Suprapubic skin (tissue), 4 donors: ENCODE data around the gene ST3GAL3. TPM values are rescaled to one million over a fixed set of nuclear protein-coding genes. Genes with fewer than 3 reads are reported as not detected.

ENCODE experiments used
- DNase-seq, 2 donors: peaks; one replicate each; pipeline ENCODE4 v3.0.0-alpha.2; 2019; ENCODE audit warnings: low spot score in 2 of 2
- H3K27ac ChIP-seq: fragments of 200-600 bp; sonication (generic); one replicate; pipeline ENCODE4 v1.5.1; 2019
- H3K27me3 ChIP-seq: fragments of 200-600 bp; sonication (generic); one replicate; pipeline ENCODE4 v1.5.1; 2019
- H3K36me3 ChIP-seq: fragments of 200-600 bp; sonication (generic); one replicate; pipeline ENCODE4 v1.5.1; 2019
- H3K4me1 ChIP-seq: fragments of 200-600 bp; sonication (generic); one replicate; pipeline ENCODE4 v1.5.1; 2019
- H3K4me3 ChIP-seq: fragments of 200-600 bp; sonication (generic); one replicate; pipeline ENCODE4 v1.5.1; 2019; ENCODE audit warnings: mild to moderate bottlenecking
- H3K9me3 ChIP-seq: fragments of 200-600 bp; sonication (generic); one replicate; pipeline ENCODE4 v1.5.1; 2019
- EP300 ChIP-seq: sonication (generic); formaldehyde crosslinking; IDR thresholded peaks from one replicate; pipeline ENCODE4 v1.6.1; 2017; ENCODE audit warnings: antibody characterized with exemption
- POLR2A ChIP-seq, 2 donors: fragments of 450-650 bp; IDR thresholded peaks; one replicate each; pipeline ENCODE4 v1.6.1; 2017; ENCODE audit warnings: antibody characterized with exemption in 2 of 2, mild to moderate bottlenecking in 2 of 2, moderate library complexity in 2 of 2
- POLR2AphosphoS5 ChIP-seq, 3 donors: sonication (generic); formaldehyde crosslinking; IDR thresholded peaks; one replicate each; pipeline ENCODE4 v1.6.1; 2017; ENCODE audit warnings: antibody characterized with exemption in 3 of 3
- WGBS: methylation state at CpG from one replicate; pipeline ENCODE4 v1.1.5; 2018; 5-methylcytosine and 5-hydroxymethylcytosine counted together
- total RNA-seq, 4 donors: library from RNA; depleted of rRNA; stranded (reverse); fragments of >200 nt; gene quantifications; one replicate each; pipeline ENCODE4 v1.1.0, GENCODE V29; 2016
- TF ChIP-seq, protein P1 (sequence below), 2 donors: fragments of 200-600 bp in 1 of 2; fragments of 450-650 bp in 1 of 2; sonication (generic) in 1 of 2; IDR thresholded peaks; one replicate each; pipeline ENCODE4 v1.5.1; 2016 to 2019; ENCODE audit warnings: antibody characterized with exemption in 2 of 2, mild to moderate bottlenecking in 1 of 2, moderate library complexity in 1 of 2

The ST3GAL3 gene
- total RNA-seq, 4 donors from 2014 or later: 6.3 to 21.0 (median 9.9) TPM

DNA sequence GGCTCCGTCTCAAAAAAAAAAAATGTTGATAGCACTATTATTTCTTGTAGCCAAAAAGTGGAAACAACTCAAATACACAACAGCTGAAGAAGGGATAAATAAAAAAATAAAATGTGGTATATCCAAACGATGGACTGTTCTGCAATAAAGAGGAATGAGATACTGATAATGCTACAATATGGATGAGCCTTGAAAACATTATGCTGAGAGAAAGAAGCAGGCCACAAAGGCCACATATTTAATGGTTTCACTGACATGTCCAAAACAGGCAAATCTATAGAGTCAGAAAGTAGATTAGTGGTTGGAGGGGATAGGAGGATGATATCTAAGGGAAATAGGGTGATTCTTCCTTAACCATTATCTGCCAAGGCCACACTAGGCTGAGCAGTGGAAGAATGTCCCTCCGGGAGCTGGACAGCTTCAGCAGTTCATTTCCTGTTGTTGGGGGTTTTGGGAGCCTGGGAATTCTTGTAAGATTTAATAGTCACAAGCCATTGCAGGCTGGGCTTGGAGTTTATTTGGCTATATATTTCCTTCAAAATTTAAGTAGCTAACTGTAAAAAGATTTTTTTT is 53.5 kb downstream of the ST3GAL3 start:
- WGBS: 76% methylated on average over 3 of the region's 3 CpGs
- Histone ChIP-seq H3K27ac (no peak overlapping the region), H3K4me3 (no peak overlapping the region), H3K36me3 (no peaks in the 10 kb centered on the region), H3K27me3 (no peaks in the 10 kb centered on the region), H3K9me3 (no peaks in the 10 kb centered on the region), H3K4me1 (peaks cover 4% of the 10 kb centered on the region)
- TF ChIP-seq POLR2AphosphoS5 (IDR thresholded peaks at IDR 0.05): no peak
- no peak for TF ChIP-seq POLR2A (IDR thresholded peaks at IDR 0.05)
- TF ChIP-seq EP300: no peak
- TF ChIP-seq, protein P1, sequence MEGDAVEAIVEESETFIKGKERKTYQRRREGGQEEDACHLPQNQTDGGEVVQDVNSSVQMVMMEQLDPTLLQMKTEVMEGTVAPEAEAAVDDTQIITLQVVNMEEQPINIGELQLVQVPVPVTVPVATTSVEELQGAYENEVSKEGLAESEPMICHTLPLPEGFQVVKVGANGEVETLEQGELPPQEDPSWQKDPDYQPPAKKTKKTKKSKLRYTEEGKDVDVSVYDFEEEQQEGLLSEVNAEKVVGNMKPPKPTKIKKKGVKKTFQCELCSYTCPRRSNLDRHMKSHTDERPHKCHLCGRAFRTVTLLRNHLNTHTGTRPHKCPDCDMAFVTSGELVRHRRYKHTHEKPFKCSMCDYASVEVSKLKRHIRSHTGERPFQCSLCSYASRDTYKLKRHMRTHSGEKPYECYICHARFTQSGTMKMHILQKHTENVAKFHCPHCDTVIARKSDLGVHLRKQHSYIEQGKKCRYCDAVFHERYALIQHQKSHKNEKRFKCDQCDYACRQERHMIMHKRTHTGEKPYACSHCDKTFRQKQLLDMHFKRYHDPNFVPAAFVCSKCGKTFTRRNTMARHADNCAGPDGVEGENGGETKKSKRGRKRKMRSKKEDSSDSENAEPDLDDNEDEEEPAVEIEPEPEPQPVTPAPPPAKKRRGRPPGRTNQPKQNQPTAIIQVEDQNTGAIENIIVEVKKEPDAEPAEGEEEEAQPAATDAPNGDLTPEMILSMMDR (IDR thresholded peaks at IDR 0.05): no peak
- DNase-seq: no peak

DNA sequence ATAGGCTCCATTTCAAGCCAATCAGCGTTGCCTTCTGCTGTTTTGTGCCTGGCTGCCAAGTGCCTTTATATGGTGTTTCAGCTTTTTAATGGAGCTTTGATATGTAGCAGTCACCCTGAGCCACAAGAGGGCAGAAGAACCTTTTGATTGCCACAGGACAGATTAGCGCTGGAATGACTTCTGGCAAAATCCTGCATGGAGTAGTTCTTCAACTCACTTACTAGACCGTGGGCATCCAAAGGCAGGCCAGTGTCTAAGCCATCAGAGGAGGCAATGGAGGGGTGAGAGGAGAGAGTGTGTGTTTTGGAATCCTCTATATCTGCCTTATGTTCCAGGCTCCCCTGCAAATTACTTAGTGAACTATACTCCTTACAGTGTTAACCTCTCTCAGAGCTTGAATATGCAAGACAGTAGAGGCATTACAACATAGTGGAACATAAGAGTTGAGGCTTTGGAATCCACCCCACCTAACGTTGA is 56.2 kb downstream of the ST3GAL3 start:
- 0% methylated on average over 4 of the region's 4 CpGs for WGBS
- H3K4me1 ChIP-seq: peaks cover 10% of the 10 kb centered on the region
- no peak overlapping the region for H3K4me3 ChIP-seq
- no peaks in the 10 kb centered on the region for H3K27me3 ChIP-seq
- peak in 1 of 2 donors; percentile 75 for DNase-seq
- TF ChIP-seq POLR2A (IDR thresholded peaks at IDR 0.05) (no peak), EP300 (no peak), POLR2AphosphoS5 (IDR thresholded peaks at IDR 0.05) (peak in 1 of 3 donors; percentile 17)
- TF ChIP-seq, protein P1 (IDR thresholded peaks at IDR 0.05): peak; percentile 79 to 92
- H3K27ac ChIP-seq: no peak overlapping the region
- no peaks in the 10 kb centered on the region for H3K9me3 ChIP-seq
- no peaks in the 10 kb centered on the region for H3K36me3 ChIP-seq

DNA sequence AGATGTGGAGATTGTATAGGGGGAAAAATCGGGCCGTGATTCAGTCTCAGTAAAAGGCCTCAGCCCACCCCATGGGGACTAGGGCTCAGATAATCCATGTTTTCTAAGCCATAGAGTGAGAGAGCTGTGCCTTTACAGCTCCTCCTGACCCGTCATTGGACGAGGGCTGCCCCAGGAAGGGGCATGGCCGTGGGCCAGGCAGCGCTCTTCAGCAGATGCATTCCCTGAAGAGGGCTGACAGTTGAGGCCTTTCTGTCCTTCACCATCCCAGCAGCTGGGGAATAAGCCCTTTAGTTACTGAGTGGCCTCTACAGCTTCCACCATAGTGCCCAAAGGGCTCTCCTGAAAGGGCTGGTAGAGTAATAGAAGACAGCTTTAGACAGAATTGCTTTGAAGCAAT is 57.2 kb downstream of the ST3GAL3 start:
- Histone ChIP-seq H3K27me3 (no peaks in the 10 kb centered on the region), H3K36me3 (no peaks in the 10 kb centered on the region), H3K27ac (no peak overlapping the region), H3K4me3 (no peak overlapping the region), H3K9me3 (no peaks in the 10 kb centered on the region), H3K4me1 (peaks cover 11% of the 10 kb centered on the region)
- TF ChIP-seq EP300 (no peak), POLR2AphosphoS5 (IDR thresholded peaks at IDR 0.05) (no peak), POLR2A (IDR thresholded peaks at IDR 0.05) (no peak)
- TF ChIP-seq, protein P1 (IDR thresholded peaks at IDR 0.05): no peak
- no peak for DNase-seq
- 94% methylated on average over 6 of the region's 6 CpGs for WGBS

DNA sequence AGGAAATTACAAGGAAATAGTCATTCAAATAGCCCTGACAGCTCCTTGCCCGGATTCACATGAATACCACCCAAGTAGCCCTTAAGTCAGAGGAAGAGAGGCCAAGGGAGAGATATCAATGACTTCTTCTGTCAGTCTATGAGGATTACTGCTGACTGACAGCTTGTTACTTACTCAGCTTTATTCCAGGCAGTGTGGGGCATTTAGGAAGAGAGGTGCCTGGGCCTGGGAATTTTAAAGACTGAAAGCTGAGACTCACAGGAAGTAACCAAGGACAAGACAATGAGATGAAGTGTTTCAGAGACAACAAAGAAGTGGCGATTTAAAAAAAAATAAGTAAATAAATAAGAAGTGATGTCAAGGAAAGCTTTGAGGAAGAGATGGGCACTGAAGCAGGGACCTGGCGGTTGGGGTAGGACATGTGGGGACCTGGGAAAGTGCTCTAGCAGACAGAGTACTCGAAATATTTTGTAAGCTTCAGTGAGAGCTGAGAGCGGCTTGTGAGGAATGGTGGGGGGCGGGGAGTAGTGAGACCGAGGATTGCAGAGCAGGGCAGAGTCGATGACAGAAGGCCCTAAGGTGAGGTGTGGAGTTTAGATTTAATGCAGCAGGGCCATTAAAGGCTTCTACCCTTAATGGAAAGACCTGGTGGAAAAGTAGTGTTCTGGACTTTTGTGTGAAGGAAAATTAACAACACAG is 58.9 kb downstream of the ST3GAL3 start:
- Histone ChIP-seq H3K27ac (no peak overlapping the region), H3K27me3 (no peaks in the 10 kb centered on the region), H3K4me1 (peaks cover 11% of the 10 kb centered on the region), H3K4me3 (no peak overlapping the region), H3K9me3 (no peaks in the 10 kb centered on the region), H3K36me3 (no peaks in the 10 kb centered on the region)
- WGBS: 62% methylated on average over 8 of the region's 8 CpGs
- TF ChIP-seq POLR2AphosphoS5 (IDR thresholded peaks at IDR 0.05) (no peak), EP300 (no peak), POLR2A (IDR thresholded peaks at IDR 0.05) (no peak)
- TF ChIP-seq, protein P1 (IDR thresholded peaks at IDR 0.05): no peak
- DNase-seq: no peak

DNA sequence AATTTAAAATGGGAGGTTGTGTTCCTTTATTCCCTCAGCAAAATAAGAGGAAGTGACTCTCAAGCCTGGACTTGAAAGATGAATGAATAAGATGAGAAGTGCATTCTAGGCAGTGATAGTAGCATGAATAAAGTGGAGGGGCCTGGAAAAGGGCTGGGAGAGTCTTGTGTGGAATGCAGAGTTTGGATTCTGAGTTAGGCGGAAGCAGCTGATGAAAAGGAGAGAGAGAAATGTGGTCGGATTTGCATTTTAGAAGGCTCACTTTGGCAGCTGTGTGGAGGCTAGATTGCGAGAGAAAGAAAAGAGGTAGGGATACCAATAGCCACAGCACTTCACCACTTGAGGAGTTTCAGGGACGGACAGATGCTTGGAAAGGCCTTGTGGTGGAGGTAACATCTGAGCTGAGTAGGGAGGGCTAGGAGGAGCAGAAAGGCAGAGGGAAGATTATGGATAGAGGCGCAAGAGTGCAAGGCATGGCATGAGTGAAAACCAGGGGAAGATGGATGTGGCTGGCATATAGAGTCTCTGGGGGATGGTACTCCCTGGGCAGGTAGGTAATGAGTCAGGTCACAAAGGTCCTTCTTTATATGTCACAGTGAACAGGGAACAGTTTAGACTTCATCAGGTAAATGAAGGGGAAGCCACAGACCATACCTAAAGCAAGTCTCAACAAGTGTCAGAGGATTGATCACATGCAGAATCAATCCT is 59.6 kb downstream of the ST3GAL3 start:
- 77% methylated on average over 5 of the region's 5 CpGs for WGBS
- no peaks in the 10 kb centered on the region for H3K36me3 ChIP-seq
- H3K4me1 ChIP-seq: peaks cover 11% of the 10 kb centered on the region
- TF ChIP-seq POLR2AphosphoS5 (IDR thresholded peaks at IDR 0.05) (no peak), EP300 (no peak), POLR2A (IDR thresholded peaks at IDR 0.05) (no peak)
- TF ChIP-seq, protein P1 (IDR thresholded peaks at IDR 0.05): no peak
- no peaks in the 10 kb centered on the region for H3K9me3 ChIP-seq
- no peak overlapping the region for H3K4me3 ChIP-seq
- DNase-seq: no peak
- H3K27ac ChIP-seq: no peak overlapping the region
- no peaks in the 10 kb centered on the region for H3K27me3 ChIP-seq
